ENCODE results near the gene CYP19A1.

Gene CYP19A1

DNA sequence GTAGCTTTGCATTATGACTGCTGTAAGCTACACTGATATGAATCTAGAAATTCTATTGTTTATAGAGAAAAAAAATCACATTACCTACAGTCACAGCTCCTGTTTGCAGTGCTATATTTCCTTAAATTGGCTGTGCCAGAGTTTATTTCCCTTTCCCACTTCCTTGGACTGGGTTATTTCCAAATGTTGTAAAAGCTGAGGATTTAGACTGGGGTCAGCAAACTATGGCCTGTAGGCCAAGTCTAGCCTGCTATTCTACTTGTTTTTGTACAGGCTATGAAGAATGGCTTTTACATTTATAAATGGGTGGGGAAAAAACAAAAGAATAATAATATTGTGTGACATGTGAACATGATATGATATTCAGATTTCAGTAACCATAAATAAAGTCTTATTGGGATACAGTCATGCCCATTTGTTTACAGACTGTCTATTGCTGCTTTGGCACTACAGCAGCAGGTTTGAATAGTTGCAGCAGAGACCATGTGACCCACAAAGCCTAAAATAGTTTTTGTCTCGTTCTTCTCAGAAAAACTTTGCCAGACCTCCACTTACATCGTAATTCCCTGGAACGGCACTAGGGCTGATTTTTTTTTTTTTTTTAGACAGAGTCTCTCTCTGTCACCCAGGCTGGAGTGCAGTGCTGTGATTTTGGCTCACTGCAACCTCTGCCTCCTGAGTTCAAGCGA is 10.9 kb upstream of the CYP19A1 start:
- H3K4me3 ChIP-seq (ENCODE audit: low read depth, low read length) = no peak overlapping the region
- TF ChIP-seq, protein P1, sequence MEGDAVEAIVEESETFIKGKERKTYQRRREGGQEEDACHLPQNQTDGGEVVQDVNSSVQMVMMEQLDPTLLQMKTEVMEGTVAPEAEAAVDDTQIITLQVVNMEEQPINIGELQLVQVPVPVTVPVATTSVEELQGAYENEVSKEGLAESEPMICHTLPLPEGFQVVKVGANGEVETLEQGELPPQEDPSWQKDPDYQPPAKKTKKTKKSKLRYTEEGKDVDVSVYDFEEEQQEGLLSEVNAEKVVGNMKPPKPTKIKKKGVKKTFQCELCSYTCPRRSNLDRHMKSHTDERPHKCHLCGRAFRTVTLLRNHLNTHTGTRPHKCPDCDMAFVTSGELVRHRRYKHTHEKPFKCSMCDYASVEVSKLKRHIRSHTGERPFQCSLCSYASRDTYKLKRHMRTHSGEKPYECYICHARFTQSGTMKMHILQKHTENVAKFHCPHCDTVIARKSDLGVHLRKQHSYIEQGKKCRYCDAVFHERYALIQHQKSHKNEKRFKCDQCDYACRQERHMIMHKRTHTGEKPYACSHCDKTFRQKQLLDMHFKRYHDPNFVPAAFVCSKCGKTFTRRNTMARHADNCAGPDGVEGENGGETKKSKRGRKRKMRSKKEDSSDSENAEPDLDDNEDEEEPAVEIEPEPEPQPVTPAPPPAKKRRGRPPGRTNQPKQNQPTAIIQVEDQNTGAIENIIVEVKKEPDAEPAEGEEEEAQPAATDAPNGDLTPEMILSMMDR (IDR thresholded peaks at IDR 0.05; ENCODE audit: low read depth, low read length, missing control alignments) = no peak
- in situ Hi-C loops (cut with HindIII; ENCODE audit: low pct_ligation_motif_present, low sequenced_read_pairs) = no loop called here
- H3K27me3 ChIP-seq (replicated peaks) = peaks cover 5% of the 10 kb centered on the region
- H3K36me3 ChIP-seq (replicated peaks) = no peaks in the 10 kb centered on the region
- no peak for DNase-seq
- no peak overlapping the region for H3K27ac ChIP-seq

DNA sequence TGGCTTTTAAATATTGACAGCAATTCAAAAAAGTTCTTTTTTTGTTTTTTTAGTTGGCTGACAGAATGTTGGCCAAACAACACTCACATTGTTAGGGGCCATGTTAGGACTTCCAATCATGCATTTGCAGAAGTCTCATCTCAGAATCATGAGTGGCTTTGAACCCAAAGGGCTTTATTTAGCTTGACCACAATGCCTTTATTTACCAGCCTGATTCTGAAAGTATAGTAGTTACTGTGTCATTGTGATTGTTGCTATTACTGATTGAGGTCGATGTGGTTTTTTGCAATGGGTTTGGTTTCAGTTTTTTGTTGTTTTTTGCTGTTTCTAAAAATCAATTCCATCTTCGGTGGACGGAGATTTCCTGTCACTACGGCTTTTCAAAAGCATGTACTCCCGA is 10.3 kb upstream of the CYP19A1 start:
- DNase-seq = no peak
- no peaks in the 10 kb centered on the region for H3K36me3 ChIP-seq (replicated peaks)
- in situ Hi-C loops (cut with HindIII; ENCODE audit: low pct_ligation_motif_present, low sequenced_read_pairs) = no loop called here
- TF ChIP-seq, protein P1 (IDR thresholded peaks at IDR 0.05; ENCODE audit: low read depth, low read length, missing control alignments) = no peak
- peaks cover 2% of the 10 kb centered on the region for H3K27me3 ChIP-seq (replicated peaks)
- no peak overlapping the region for H3K4me3 ChIP-seq (ENCODE audit: low read depth, low read length)
- H3K27ac ChIP-seq = no peak overlapping the region

GRCh38 chr15:51346136-51346535 is 7.7 kb upstream of the CYP19A1 start:
- H3K36me3 ChIP-seq (replicated peaks) = no peaks in the 10 kb centered on the region
- in situ Hi-C loops (cut with HindIII; ENCODE audit: low pct_ligation_motif_present, low sequenced_read_pairs) = no loop called here
- TF ChIP-seq, protein P1 (IDR thresholded peaks at IDR 0.05; ENCODE audit: low read depth, low read length, missing control alignments) = no peak
- H3K27ac ChIP-seq = no peak overlapping the region
- H3K4me3 ChIP-seq (ENCODE audit: low read depth, low read length) = no peak overlapping the region
- no peak for DNase-seq
- H3K27me3 ChIP-seq (replicated peaks) = peaks cover 17% of the 10 kb centered on the region

- Histone ChIP-seq H3K36me3 (replicated peaks) (no peaks in the 10 kb centered on the region), H3K27me3 (replicated peaks) (peaks cover 24% of the 10 kb centered on the region), H3K27ac (no peak overlapping the region), H3K4me3 (ENCODE audit: low read depth, low read length) (no peak overlapping the region)
- TF ChIP-seq, protein P1 (IDR thresholded peaks at IDR 0.05; ENCODE audit: low read depth, low read length, missing control alignments) = no peak
- no peak for DNase-seq
- in situ Hi-C loops (cut with HindIII; ENCODE audit: low pct_ligation_motif_present, low sequenced_read_pairs) = no loop called here
Measured at GRCh38 chr15:51343466-51343865, 5.1 kb upstream of the CYP19A1 start.

DNA sequence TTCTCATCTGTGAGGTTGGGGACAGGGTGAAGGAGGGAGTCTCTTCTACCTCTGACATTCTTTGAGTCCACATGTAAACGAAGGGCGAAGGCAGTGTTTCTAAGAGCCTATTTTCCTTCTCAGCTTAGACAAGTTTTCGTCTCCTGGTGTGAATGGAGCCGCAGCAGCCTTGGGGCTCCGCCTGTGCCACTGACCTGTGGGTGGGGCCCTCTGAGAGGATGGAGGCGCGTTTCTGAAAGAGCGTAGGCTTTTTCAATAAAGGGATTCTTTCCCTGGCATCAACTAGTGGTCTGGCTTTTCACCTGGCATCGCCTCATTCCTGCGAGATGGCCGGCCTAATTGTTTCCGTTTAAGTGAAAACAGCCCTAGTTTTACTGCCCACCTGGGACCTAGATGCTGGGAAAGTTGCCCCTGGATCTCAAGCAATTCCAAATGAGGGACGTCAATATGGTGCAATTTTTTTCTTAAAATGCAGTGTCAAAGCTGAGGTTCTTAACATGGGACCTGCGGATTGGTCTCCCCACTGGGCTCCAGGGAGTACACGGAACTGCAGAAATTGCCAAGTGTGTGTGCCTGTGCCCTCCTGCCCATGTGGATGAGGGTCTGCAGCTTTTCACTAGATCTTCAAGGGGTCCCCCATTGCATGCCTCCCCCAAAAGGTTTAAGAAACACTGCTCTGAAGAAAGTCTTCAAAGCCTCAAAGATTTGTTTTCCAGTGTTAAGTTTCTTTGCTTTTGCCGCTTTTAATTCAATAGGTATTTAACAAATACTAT is 4.0 kb upstream of the CYP19A1 start:
- TF ChIP-seq, protein P1 (IDR thresholded peaks at IDR 0.05; ENCODE audit: low read depth, low read length, missing control alignments) = no peak
- no peak for DNase-seq
- H3K27ac ChIP-seq = no peak overlapping the region
- H3K27me3 ChIP-seq (replicated peaks) = peaks cover 24% of the 10 kb centered on the region
- H3K4me3 ChIP-seq (ENCODE audit: low read depth, low read length) = no peak overlapping the region
- in situ Hi-C loops (cut with HindIII; ENCODE audit: low pct_ligation_motif_present, low sequenced_read_pairs) = no loop called here
- H3K36me3 ChIP-seq (replicated peaks) = no peaks in the 10 kb centered on the region

Measured in brain microvascular endothelial cell (primary cell).